Measurements from ENCODE around the gene PRR15L.

PRR15L gene

DNA sequence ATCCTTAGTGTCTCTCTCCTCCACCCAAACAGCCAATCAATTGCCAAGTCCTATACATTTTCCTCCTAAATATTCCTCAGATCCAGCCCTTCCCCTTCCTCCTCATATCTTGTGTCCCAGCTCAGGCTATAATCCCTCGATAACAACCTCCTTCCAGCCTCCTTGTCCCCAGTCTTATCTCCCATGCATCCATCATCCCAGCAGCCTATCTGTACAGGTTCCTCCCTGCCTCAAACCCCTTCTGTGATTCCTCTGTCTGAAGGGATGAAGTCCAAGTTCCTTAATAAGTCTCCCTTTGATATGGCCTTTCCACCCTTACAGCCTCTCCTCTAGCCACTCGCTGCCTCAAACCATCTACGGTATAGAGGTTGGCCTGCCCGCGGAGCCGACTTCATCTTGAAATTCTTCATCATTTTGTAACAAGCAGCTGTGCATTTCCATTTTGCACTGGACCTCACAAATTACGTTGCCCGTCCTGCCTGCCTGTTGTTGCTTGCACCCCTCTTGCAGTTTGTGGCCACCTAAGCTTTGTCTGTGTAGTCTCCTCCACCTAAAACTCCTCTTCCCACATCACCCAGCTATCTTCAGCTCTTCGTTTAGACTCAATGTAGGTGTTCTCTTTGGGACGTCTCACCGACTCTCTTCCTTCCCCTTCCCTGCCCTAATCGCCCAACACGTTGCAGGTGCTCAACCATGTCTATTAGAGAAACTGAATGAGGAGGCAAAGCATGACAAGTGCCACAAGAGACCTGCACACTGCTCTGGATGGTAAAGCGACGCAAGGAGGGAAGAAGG lies 12.4 kb upstream of the PRR15L start:
- TF ChIP-seq, protein P1, sequence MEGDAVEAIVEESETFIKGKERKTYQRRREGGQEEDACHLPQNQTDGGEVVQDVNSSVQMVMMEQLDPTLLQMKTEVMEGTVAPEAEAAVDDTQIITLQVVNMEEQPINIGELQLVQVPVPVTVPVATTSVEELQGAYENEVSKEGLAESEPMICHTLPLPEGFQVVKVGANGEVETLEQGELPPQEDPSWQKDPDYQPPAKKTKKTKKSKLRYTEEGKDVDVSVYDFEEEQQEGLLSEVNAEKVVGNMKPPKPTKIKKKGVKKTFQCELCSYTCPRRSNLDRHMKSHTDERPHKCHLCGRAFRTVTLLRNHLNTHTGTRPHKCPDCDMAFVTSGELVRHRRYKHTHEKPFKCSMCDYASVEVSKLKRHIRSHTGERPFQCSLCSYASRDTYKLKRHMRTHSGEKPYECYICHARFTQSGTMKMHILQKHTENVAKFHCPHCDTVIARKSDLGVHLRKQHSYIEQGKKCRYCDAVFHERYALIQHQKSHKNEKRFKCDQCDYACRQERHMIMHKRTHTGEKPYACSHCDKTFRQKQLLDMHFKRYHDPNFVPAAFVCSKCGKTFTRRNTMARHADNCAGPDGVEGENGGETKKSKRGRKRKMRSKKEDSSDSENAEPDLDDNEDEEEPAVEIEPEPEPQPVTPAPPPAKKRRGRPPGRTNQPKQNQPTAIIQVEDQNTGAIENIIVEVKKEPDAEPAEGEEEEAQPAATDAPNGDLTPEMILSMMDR (IDR thresholded peaks at IDR 0.05; ENCODE audit: low read depth, low read length), result no peak
- DNase-seq (ENCODE audit: extremely low read depth, low read depth), result no peak

DNA sequence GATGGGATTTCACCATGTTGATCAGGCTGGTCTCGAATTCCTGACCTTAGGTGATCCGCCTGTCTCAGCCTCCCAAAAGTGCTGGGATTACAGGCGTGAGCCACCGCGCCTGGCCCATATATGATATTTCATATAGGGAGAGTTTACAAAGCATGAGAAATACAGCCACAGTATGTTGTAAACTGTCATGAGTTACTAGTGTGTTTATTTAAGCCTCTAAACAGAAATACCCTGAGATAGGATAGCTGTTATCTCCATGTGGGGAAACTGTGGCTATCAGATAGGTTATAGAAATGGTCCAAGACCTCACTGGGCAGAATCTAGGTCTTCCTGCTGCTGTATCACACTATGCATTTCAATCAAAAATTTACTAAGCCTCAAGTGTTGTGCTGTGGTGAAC lies 11.2 kb upstream of the PRR15L start:
- TF ChIP-seq, protein P1 (IDR thresholded peaks at IDR 0.05; ENCODE audit: low read depth, low read length), result no peak
- DNase-seq (ENCODE audit: extremely low read depth, low read depth), result no peak

DNA sequence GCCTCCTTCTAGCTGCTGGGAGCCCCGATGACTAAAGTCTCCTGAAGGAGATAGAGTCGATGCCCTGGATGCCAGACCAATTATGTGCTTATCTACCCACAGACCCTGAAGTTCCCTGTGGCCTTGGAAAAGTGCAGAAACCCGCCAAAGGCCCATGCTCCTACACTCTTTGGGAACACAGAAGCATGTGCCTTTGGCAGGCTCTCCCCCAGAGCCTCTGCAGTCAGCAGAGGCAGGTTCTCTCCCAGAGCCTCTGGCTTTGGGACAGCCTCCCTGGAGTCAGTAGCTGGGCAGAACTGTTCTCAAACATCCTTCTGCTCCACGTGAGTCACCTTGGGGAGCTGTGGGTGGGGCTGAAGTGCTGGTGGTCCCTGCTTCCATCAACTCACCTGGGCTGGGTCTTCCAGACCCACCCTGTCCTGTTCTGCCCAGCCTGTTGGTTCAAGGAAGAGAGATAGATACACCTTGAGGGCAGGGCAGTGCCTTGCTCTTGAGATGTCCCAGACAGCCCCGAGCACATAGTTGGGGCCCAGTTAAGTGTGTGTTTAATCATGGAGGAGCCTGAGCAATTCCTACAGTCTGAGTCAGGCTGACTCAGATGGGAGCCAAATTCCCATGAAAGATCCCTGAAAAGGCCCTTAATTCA lies 10.0 kb upstream of the PRR15L start:
- no peak for DNase-seq (ENCODE audit: extremely low read depth, low read depth)
- TF ChIP-seq, protein P1 (IDR thresholded peaks at IDR 0.05; ENCODE audit: low read depth, low read length), result no peak

DNA sequence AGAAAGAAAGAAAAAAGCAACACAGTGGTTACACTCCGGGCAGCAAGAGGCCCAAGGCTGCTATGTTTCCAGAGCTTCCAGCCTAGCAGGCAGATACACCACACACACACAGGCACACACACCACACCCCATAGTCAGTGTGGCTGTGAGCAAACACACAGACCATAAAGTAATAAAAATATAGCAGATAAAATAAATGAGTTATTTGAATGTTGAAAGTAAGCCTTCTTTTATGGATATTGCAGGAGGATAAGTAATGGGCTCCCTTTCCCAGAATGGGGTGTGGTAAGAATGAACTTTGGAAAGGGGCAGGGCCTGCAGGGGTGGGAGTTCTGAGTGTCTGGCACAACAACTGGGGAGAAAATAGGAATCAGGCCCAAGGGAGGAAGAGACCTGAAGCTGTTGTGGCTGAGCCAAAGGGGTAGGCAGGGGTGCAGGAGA lies 8.4 kb upstream of the PRR15L start:
- TF ChIP-seq, protein P1 (IDR thresholded peaks at IDR 0.05; ENCODE audit: low read depth, low read length), result no peak
- DNase-seq (ENCODE audit: extremely low read depth, low read depth), result no peak

DNA sequence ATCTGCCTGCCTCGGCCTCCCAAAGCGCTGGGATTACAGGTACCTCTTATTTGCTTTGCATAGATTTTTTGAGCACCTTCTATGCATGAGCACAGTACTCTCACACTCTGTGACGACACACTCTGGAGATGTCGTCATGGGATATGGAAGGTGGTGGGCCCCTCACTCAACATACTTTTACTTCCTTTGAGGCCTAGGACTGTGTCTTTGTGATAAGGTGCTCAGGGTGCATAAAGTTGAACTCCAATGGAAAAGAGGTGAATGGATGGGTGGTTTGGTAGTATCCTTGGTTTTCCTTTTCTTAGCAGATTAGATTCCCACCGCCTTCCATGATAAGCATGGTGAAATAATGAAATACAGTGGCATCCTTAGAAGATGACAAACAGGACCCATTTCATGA lies 7.2 kb upstream of the PRR15L start:
- TF ChIP-seq, protein P1 (IDR thresholded peaks at IDR 0.05; ENCODE audit: low read depth, low read length), result no peak
- no peak for DNase-seq (ENCODE audit: extremely low read depth, low read depth)

DNA sequence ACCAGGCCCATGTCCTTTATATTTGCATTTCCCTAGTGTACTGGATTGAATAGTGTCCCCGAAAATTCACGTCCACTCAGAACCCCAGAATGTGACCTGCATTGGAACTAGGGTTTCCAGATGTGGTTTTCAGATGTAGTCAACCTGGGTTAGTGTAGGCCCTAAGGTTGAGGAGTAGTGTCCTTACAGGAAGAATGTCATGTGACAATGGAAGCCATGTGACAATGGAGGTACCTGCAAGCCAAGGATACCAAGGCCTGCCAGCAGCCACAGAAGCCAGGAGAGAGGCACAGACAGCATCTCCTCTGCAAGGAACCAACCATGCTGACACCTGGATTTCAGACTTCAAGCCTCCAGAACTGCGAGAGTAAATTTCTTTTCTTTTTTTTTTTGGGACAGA lies 5.2 kb upstream of the PRR15L start:
- no peak for DNase-seq (ENCODE audit: extremely low read depth, low read depth)
- TF ChIP-seq, protein P1 (IDR thresholded peaks at IDR 0.05; ENCODE audit: low read depth, low read length), result no peak

DNA sequence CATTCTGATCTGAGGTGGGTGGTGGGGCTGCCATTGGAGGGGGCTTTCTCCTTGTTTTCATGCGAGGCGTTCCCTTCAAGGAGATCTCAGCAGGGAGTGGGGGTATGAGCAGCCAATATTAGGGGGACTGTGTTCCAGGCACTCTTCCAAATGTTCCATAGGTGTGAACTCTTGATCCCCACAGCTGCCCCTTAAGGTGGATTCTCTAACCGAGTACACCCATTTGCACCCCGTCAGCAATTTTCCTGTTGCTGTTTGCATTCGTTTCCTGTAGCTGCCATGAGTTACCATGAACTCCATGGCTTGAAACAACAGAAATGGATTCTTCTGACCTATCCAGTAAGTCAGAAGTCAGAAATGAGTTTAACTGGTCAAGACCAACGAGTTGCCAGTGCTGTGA lies 3.7 kb upstream of the PRR15L start:
- TF ChIP-seq, protein P1 (IDR thresholded peaks at IDR 0.05; ENCODE audit: low read depth, low read length), result no peak

More for the DNA sequence above, 3.7 kb upstream of the PRR15L start:
- no peak for DNase-seq (ENCODE audit: extremely low read depth, low read depth)
